CD14-positive monocyte (primary cell): ENCODE results near the gene ITGAL. TPM values are rescaled to one million over a fixed set of nuclear protein-coding genes. Genes with fewer than 3 reads are reported as not detected.
"Not testable (repeated sequence)": the region's sequence is repeated elsewhere in the genome, so short reads cannot be mapped to it uniquely, and the experiment has no call there.

Experiments used
- DNase-seq, 3 donors: peaks; one replicate each; pipeline ENCODE4 v3.0.0-alpha.2; 2011 to 2022
- H2AFZ ChIP-seq: 2 replicates; pipeline ENCODE4 v1.6.0; 2012; ENCODE audit warnings: mild to moderate bottlenecking, low read depth, low read length, inconsistent platforms; ENCODE audit not compliant: insufficient read depth, poor library complexity, severe bottlenecking
- H3K27ac ChIP-seq, 2 donors: 1 replicate in 1 of 2; 2 replicates in 1 of 2; pipeline ENCODE4 v1.5.1; 2012 to 2013; ENCODE audit warnings: low read length in 2 of 2, control low read depth in 1 of 2, inconsistent platforms in 1 of 2, low read depth in 1 of 2, mild to moderate bottlenecking in 1 of 2
- H3K27me3 ChIP-seq, 2 donors: one replicate each; pipeline versions ENCODE4 v1.6.0 to v1.6.1; 2011 to 2013; ENCODE audit warnings: low read length in 2 of 2; ENCODE audit not compliant: control insufficient read depth in 2 of 2, insufficient read depth in 2 of 2
- H3K36me3 ChIP-seq, 2 donors: replicated peaks in 1 of 2; 1 replicate in 1 of 2; 2 replicates in 1 of 2; pipeline versions ENCODE4 v1.5.1 to v1.6.1; 2012 to 2013; ENCODE audit warnings: low read length in 2 of 2, control low read depth in 1 of 2, inconsistent platforms in 1 of 2, mild to moderate bottlenecking in 1 of 2; ENCODE audit not compliant: insufficient read depth in 2 of 2, control insufficient read depth in 1 of 2
- H3K4me1 ChIP-seq, 2 donors: 1 replicate in 1 of 2; 2 replicates in 1 of 2; pipeline versions ENCODE4 v1.5.1 to v1.6.1; 2012 to 2013; ENCODE audit warnings: low read length in 2 of 2, control low read depth in 1 of 2, inconsistent platforms in 1 of 2, mild to moderate bottlenecking in 1 of 2, moderate library complexity in 1 of 2; ENCODE audit not compliant: insufficient read depth in 2 of 2, control insufficient read depth in 1 of 2
- H3K4me2 ChIP-seq: replicated peaks from 2 replicates; pipeline ENCODE3; 2012; ENCODE audit warnings: low read length, moderate library complexity, mild to moderate bottlenecking; ENCODE audit not compliant: poor library complexity, severe bottlenecking; ENCODE audit errors: extremely low read depth
- H3K4me3 ChIP-seq, 3 experiments: fragments of 200-600 bp in 1 of 3; sonication (generic) in 1 of 3; replicated peaks in 1 of 3; 1 replicate in 2 of 3; 2 replicates in 1 of 3; pipeline ENCODE4 v1.5.1; 2011 to 2013; ENCODE audit warnings: low read length in 3 of 3, mild to moderate bottlenecking in 3 of 3, control low read depth in 2 of 3, low read depth in 2 of 3, inconsistent platforms in 1 of 3, moderate library complexity in 1 of 3
- H3K79me2 ChIP-seq: 2 replicates; pipeline ENCODE4 v1.6.0; 2012; ENCODE audit warnings: mild to moderate bottlenecking, control low read depth, inconsistent platforms, low read length, moderate library complexity; ENCODE audit not compliant: insufficient read depth
- H3K9ac ChIP-seq: 2 replicates; pipeline ENCODE4 v1.6.0; 2017; ENCODE audit warnings: low read length, mild to moderate bottlenecking; ENCODE audit not compliant: insufficient read depth, poor library complexity, severe bottlenecking
- H3K9me3 ChIP-seq, 2 donors: replicated peaks in 1 of 2; 1 replicate in 1 of 2; 2 replicates in 1 of 2; pipeline versions ENCODE4 v1.5.1 to v1.6.1; 2012 to 2013; ENCODE audit warnings: low read length in 2 of 2, control low read depth in 1 of 2; ENCODE audit not compliant: control insufficient read depth in 1 of 2, insufficient read depth in 1 of 2
- H4K20me1 ChIP-seq: 2 replicates; pipeline ENCODE4 v1.6.0; 2012; ENCODE audit warnings: mild to moderate bottlenecking, low read length, control low read depth, moderate library complexity; ENCODE audit not compliant: insufficient read depth
- H3K27ac Mint-ChIP-seq, 7 donors: one replicate each; pipeline ENCODE4 v1.8.0; 2020; ENCODE audit warnings: mild to moderate bottlenecking in 7 of 7, mixed read lengths in 7 of 7, moderate library complexity in 6 of 7, inconsistent platforms in 2 of 7
- H3K27me3 Mint-ChIP-seq, 3 donors: one replicate each; pipeline ENCODE4 v1.8.0; 2021 to 2022; ENCODE audit warnings: low read depth in 3 of 3, mild to moderate bottlenecking in 3 of 3, mixed read lengths in 3 of 3, moderate library complexity in 3 of 3, inconsistent platforms in 1 of 3
- H3K36me3 Mint-ChIP-seq, 2 donors: one replicate each; pipeline ENCODE4 v1.8.0; 2020; ENCODE audit warnings: mixed read lengths in 2 of 2, inconsistent platforms in 1 of 2, mild to moderate bottlenecking in 1 of 2
- H3K4me1 Mint-ChIP-seq: one replicate; pipeline ENCODE4 v1.8.0; 2020; ENCODE audit warnings: mild to moderate bottlenecking, mixed read lengths
- H3K4me3 Mint-ChIP-seq, 2 donors: one replicate each; pipeline ENCODE4 v1.8.0; 2020; ENCODE audit warnings: mild to moderate bottlenecking in 2 of 2, mixed read lengths in 2 of 2, moderate library complexity in 1 of 2
- H3K9me3 Mint-ChIP-seq, 7 donors: one replicate each; pipeline ENCODE4 v1.8.0; 2020 to 2022; ENCODE audit warnings: mixed read lengths in 7 of 7, mild to moderate bottlenecking in 6 of 7, moderate library complexity in 6 of 7, inconsistent platforms in 2 of 7
- CTCF ChIP-seq: fragments of 200-600 bp; IDR thresholded peaks from one replicate; pipeline ENCODE4 v1.8.0; 2022; ENCODE audit warnings: antibody characterized with exemption, mild to moderate bottlenecking
- WGBS: methylation state at CpG from one replicate; pipeline ENCODE4 v1.1.5; 2013; ENCODE audit warnings: missing lambda C conversion rate; ENCODE audit not compliant: insufficient coverage; 5-methylcytosine and 5-hydroxymethylcytosine counted together
- intact Hi-C, 2 donors: fragments of 100-400 bp; cut with micrococcal nuclease; formaldehyde crosslinking; loops; one replicate each; pipeline versions ENCODE4 v1.15.0 to v1.15.1; 2023
- polyA plus RNA-seq, 3 donors: library from polyadenylated mRNA; depleted of rRNA in 1 of 3; unstranded in 2 of 3; stranded (reverse) in 1 of 3; fragments of 300-500 nt in 2 of 3; fragments of >200 nt in 1 of 3; fragmentation: Illumina TruSeq in 2 of 3; gene quantifications; 1 replicate in 2 of 3; 2 replicates in 1 of 3; pipeline ENCODE4 v1.2.3, GENCODE V29; 2012 to 2021

ITGAL gene
- polyA plus RNA-seq, 3 donors: 56.8 to 474 (median 109) TPM

DNA sequence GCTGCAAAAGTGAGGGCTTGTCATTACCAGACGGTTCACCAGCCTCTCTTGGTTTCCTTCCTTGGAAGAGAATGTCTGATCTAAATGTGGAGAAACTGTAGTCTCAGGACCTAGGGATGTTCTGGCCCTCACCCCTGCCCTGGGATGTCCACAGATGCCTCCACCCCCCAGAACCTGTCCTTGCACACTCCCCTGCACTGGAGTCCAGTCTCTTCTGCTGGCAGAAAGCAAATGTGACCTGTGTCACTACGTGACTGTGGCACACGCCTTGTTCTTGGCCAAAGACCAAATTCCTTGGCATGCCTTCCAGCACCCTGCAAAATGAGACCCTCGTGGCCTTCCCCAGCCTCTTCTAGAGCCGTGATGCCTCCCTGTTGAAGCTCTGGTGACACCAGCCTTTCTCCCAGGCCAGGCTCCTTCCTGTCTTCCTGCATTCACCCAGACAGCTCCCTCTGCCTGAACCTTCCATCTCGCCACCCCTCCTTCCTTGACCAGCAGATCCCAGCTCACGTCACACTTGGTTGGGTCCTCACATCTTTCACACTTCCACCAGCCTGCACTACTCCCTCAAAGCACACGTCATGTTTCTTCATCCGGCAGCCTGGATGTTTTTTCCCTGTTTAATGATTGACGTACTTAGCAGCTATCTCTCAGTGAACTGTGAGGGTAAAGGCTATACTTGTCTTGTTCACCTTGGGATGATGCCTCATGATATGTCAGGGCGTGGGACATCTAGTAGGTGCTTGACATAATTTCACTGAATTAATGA is 49.5 kb downstream of the ITGAL start:
- WGBS: 86% methylated on average over 9 of the region's 11 CpGs
- intact Hi-C loops: no loop called here

GRCh38 chr16:30522702-30523463 is 50.3 kb downstream of the ITGAL start:
- H2AFZ ChIP-seq, DNase-seq, intact Hi-C loops, H3K4me3 Mint-ChIP-seq, H3K9ac ChIP-seq, H3K9me3 ChIP-seq, H3K79me2 ChIP-seq, H3K4me3 ChIP-seq, H3K27ac ChIP-seq, H3K9me3 Mint-ChIP-seq, H3K4me2 ChIP-seq, H3K27me3 ChIP-seq, H3K27me3 Mint-ChIP-seq: not testable (repeated sequence)
- 88% methylated on average over 6 of the region's 12 CpGs for WGBS
- Mint-ChIP-seq H3K27ac (peak overlapping the region in 1 of 7 donors; percentile 80), H3K36me3 (peaks cover 42 to 50% of the 10 kb centered on the region in 2 donors), H3K4me1 (peaks cover 11% of the 10 kb centered on the region)
- peaks cover 13 to 22% of the 10 kb centered on the region in 2 donors for H3K4me1 ChIP-seq
- peaks cover 39 to 49% of the 10 kb centered on the region in 2 donors for H3K36me3 ChIP-seq
- peaks cover 56% of the 10 kb centered on the region for H4K20me1 ChIP-seq

More for the DNA sequence above, 49.5 kb downstream of the ITGAL start:
- Histone ChIP-seq H3K27me3 (no peaks in the 10 kb centered on the region), H3K4me3 (no peak overlapping the region), H3K79me2 (no peaks in the 10 kb centered on the region), H3K9me3 (no peaks in the 10 kb centered on the region), H2AFZ (no peak overlapping the region), H3K36me3 (peaks cover 47 to 57% of the 10 kb centered on the region in 2 donors), H3K9ac (no peak overlapping the region), H3K4me2 (no peak overlapping the region), H3K27ac (no peak overlapping the region), H3K4me1 (peaks cover 8 to 15% of the 10 kb centered on the region in 2 donors), H4K20me1 (peaks cover 65% of the 10 kb centered on the region)
- no peak for TF ChIP-seq CTCF
- Mint-ChIP-seq H3K4me3 (no peak overlapping the region), H3K9me3 (peaks cover 0 to 2% (median 0%) of the 10 kb centered on the region in 7 donors), H3K27me3 (peaks cover 0 to 2% (median 0%) of the 10 kb centered on the region in 3 donors), H3K4me1 (peaks cover 5% of the 10 kb centered on the region), H3K36me3 (peaks cover 50 to 58% of the 10 kb centered on the region in 2 donors), H3K27ac (peak overlapping the region in 2 of 7 donors; percentile 33 to 58)
- DNase-seq: no peak
